Measurements from ENCODE around the gene OBSCN.

The OBSCN gene

DNA sequence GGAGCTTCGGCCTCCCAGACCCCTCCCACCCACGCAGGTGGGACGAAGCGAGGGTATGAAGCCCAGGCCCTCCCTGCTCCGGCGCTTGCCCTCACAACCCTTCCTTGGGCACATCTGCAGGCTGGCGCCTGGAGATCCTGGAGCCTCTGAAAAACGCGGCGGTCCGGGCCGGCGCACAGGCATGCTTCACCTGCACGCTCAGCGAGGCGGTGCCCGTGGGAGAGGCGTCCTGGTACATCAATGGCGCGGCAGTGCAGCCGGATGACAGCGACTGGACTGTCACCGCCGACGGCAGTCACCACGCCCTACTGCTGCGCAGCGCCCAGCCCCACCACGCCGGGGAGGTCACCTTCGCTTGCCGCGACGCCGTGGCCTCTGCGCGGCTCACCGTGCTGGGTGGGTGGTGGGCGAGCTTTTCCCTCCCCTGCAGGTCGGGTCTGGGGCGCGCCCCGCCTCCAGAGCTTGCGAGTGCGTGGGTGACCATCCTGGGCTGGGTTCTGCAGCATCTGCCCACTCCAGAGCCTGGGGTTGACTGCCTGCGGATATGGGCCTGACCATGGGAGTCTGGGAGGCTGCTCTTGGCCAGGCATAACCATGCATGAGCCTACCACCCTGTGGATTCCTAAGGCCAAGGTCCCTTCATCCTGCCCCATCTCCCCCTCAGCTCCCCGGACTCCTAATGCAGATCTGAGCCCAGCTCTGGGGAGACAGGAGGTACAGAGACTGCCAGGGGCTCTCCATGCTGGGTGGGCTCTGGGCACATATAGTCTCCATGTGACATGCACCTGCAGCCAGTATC lies 108.9 kb downstream of the OBSCN start:
- TF ChIP-seq, protein P1, sequence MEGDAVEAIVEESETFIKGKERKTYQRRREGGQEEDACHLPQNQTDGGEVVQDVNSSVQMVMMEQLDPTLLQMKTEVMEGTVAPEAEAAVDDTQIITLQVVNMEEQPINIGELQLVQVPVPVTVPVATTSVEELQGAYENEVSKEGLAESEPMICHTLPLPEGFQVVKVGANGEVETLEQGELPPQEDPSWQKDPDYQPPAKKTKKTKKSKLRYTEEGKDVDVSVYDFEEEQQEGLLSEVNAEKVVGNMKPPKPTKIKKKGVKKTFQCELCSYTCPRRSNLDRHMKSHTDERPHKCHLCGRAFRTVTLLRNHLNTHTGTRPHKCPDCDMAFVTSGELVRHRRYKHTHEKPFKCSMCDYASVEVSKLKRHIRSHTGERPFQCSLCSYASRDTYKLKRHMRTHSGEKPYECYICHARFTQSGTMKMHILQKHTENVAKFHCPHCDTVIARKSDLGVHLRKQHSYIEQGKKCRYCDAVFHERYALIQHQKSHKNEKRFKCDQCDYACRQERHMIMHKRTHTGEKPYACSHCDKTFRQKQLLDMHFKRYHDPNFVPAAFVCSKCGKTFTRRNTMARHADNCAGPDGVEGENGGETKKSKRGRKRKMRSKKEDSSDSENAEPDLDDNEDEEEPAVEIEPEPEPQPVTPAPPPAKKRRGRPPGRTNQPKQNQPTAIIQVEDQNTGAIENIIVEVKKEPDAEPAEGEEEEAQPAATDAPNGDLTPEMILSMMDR (IDR thresholded peaks at IDR 0.05): no peak

DNA sequence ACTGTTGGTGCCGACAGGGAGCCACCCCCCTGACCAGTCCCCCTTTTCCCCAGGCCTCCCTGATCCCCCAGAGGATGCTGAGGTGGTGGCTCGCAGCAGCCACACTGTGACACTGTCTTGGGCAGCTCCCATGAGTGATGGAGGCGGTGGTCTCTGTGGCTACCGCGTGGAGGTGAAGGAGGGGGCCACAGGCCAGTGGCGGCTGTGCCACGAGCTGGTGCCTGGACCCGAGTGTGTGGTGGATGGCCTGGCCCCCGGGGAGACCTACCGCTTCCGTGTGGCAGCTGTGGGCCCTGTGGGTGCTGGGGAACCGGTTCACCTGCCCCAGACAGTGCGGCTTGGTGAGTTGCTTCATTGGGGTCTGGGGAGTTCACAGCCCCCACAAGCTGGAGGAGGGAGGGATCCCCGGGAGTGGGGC lies 109.6 kb downstream of the OBSCN start:
- TF ChIP-seq, protein P1 (IDR thresholded peaks at IDR 0.05): no peak

DNA sequence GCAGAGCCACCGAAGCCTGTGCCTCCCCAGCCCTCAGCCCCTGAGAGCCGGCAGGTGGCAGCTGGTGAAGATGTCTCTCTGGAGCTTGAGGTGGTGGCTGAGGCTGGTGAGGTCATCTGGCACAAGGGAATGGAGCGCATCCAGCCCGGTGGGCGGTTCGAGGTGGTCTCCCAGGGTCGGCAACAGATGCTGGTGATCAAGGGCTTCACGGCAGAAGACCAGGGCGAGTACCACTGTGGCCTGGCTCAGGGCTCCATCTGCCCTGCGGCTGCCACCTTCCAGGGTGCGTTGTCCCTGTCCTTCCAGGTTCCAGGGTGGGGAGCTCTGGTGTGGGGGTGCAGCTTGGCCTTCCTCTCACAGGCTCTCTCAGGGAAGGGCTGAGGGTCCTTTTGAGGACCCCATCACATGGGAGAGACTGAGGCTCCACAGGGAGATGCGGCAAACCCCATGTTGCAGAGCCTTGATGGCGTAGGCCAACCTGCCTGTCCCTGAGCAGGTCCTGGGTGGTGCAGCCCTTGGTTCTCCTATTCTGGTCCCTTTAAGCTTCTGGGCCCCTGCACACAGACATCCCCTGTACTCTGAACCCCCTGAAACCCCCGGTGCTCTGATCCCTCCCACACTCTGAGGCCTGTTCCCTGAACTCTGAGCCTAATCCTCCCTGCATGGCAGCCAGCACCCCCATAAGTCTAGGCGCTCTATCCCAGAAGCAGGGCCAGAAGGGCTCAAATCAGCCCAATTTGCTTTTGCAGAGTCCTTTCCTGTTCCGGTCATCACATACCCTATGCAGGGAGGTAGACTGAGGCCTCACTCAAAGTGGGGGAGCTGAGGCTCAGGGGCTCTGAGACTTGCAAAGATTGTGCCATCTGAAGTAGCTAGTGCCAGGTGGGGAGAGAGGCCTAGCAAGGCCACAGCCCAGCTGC lies 110.3 kb downstream of the OBSCN start:
- TF ChIP-seq, protein P1 (IDR thresholded peaks at IDR 0.05): no peak

DNA sequence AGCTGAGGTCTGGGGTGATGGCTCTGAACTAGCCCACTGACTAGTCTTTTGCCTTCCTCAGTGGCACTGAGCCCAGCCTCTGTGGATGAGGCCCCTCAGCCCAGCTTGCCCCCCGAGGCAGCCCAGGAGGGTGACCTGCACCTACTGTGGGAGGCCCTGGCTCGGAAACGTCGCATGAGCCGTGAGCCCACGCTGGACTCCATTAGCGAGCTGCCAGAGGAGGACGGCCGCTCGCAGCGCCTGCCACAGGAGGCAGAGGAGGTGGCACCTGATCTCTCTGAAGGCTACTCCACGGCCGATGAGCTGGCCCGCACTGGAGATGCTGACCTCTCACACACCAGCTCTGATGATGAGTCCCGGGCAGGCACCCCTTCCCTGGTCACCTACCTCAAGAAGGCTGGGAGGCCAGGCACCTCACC lies 111.0 kb downstream of the OBSCN start:
- TF ChIP-seq, protein P1 (IDR thresholded peaks at IDR 0.05): no peak

DNA sequence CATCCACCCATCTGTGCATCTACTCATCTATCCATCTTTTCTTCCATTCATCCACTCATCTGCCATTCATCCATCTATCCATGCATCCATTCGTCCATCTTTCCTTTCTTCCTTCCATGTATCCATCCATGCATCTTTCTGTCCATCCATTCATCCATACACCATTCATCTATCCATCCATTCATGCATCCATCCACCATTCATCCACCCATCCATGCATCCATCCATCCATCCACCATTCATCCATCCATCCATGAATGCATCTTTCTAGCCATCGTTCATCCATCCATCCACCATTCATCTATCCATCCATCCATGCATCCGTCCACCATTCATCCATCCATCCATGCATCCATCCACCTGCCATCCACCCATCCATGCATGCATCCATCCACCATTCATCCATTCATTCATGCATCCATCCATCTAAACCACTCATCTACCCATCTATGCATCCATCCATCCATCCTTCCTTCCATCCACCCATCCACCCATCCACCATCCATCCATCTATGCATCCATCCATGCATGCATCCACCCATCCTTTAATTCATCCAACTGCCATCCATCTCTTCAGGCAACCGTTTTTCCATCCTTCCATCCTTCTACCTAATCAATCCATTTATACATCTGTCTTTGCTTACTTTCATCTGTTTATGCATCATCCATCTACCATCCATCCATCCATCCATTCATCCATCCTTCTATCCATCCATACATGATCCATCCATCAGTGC lies 111.7 kb downstream of the OBSCN start:
- TF ChIP-seq, protein P1 (IDR thresholded peaks at IDR 0.05): no peak

DNA sequence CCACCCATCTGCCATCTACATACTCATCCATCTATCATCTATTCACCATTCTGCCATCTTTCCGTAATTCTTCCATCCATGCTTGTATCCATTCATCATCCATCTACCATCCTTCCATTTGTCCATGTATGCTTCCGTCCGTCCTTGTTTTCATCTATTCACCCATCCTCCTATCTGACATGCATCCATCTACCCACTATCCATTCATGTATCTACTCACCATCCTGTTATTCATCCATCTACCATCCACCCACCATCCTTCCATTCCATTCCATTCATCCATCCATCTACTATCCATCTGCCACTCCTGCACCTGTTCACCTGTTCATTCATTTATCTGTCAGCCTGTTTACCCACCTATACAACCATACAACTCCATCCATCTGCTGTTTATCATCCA lies 112.5 kb downstream of the OBSCN start:
- TF ChIP-seq, protein P1 (IDR thresholded peaks at IDR 0.05): no peak

DNA sequence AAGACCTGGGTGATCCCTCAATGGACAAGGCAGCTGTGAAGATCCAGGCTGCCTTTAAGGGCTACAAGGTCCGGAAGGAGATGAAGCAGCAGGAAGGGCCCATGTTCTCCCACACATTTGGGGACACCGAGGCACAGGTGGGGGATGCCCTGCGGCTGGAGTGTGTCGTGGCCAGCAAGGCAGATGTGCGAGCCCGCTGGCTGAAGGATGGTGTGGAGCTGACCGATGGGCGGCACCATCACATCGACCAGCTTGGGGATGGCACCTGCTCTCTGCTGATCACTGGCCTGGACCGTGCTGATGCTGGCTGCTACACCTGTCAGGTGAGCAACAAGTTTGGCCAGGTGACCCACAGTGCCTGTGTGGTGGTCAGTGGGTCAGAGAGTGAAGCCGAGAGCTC lies 113.6 kb downstream of the OBSCN start:
- TF ChIP-seq, protein P1 (IDR thresholded peaks at IDR 0.05): no peak

Data from LNCAP (cell line).